GM12878 (cell line): ENCODE results near the gene SAFB. TPM values are rescaled to one million over a fixed set of nuclear protein-coding genes. Genes with fewer than 3 reads are reported as not detected.

ENCODE experiments used
- ATAC-seq: fragments of 200-7000 bp; cut with Tn5 transposase; 3 replicates; pipeline ENCODE4 v1.9.1; 2020; ENCODE audit warnings: mild to moderate bottlenecking, moderate library complexity
- BruUV-seq: library from RNA; stranded (reverse); fragments of 400-500 nt; replicated peaks from 2 replicates; lab custom pipeline; 2021; lab: Mats Ljungman, UMichigan
- CTCF ChIA-PET: fragments of 300-600 bp; sonication (Branson Sonifier 250); formaldehyde crosslinking; extraction: SDS; loops from one replicate; lab custom pipeline; 2021; ENCODE audit warnings: inconsistent platforms; lab: Yijun Ruan, JAX
- POLR2A ChIA-PET: fragments of 350-600 bp; formaldehyde crosslinking; extraction: SDS; loops from one replicate; lab custom pipeline; 2021; ENCODE audit warnings: inconsistent platforms; lab: Charles Lee
- RAD21 ChIA-PET: fragments of 300-600 bp; sonication (Branson Sonifier 250); formaldehyde crosslinking; loops from one replicate; lab custom pipeline; 2023; ENCODE audit warnings: antibody characterized with exemption; ENCODE audit not compliant: unreplicated experiment; lab: Charles Lee
- SMC1A ChIA-PET: fragments of 300-600 bp; sonication (Branson Sonifier 250); formaldehyde crosslinking; loops from one replicate; lab custom pipeline; 2023; ENCODE audit not compliant: unreplicated experiment, uncharacterized antibody; lab: Charles Lee
- DNase-seq: peaks from one replicate; pipeline ENCODE4 v3.0.0-alpha.2; 2011; ENCODE audit warnings: low read depth, low spot score
- FAIRE-seq: peaks from 3 replicates; lab custom pipeline; 2011; peaks lifted over from hg19 to GRCh38; lab: Jason Lieb, UNC
- H2AFZ ChIP-seq: 2 replicates; pipeline ENCODE4 v1.6.0; 2011; ENCODE audit warnings: low read depth, low read length, control low read depth; ENCODE audit not compliant: control insufficient read depth
- H3K27ac ChIP-seq: 2 replicates; pipeline ENCODE4 v1.5.1; 2011; ENCODE audit warnings: control low read depth; ENCODE audit not compliant: control insufficient read depth, insufficient read depth
- H3K27me3 ChIP-seq, 2 experiments: replicated peaks in 1 of 2; 2 replicates each; pipeline versions ENCODE4 v1.6.0 to v1.6.1; 2011; ENCODE audit warnings: low read length in 1 of 2; ENCODE audit not compliant: control insufficient read depth in 2 of 2, insufficient read depth in 2 of 2
- H3K36me3 ChIP-seq, 2 experiments: 2 replicates each; pipeline ENCODE4 v1.5.1; 2011; ENCODE audit warnings: low read length in 1 of 2; ENCODE audit not compliant: control insufficient read depth in 2 of 2, insufficient read depth in 2 of 2
- H3K4me1 ChIP-seq: 2 replicates; pipeline ENCODE4 v1.6.1; 2011; ENCODE audit warnings: mild to moderate bottlenecking, low read length, moderate library complexity, mixed read lengths; ENCODE audit not compliant: control insufficient read depth, insufficient read depth
- H3K4me2 ChIP-seq: 2 replicates; pipeline ENCODE4 v1.6.0; 2011; ENCODE audit warnings: control low read depth; ENCODE audit not compliant: control insufficient read depth, insufficient read depth
- H3K4me3 ChIP-seq: fragments of 200-600 bp; sonication (generic); 2 replicates; pipeline ENCODE4 v1.5.1; 2016
- H3K79me2 ChIP-seq: 2 replicates; pipeline ENCODE4 v1.6.0; 2011; ENCODE audit warnings: low read length; ENCODE audit not compliant: control insufficient read depth, insufficient read depth
- H3K9ac ChIP-seq: 2 replicates; pipeline ENCODE4 v1.8.0; 2011; ENCODE audit warnings: low read length, control low read depth, mixed read lengths; ENCODE audit not compliant: control insufficient read depth, insufficient read depth
- H3K9me3 ChIP-seq: replicated peaks from 3 replicates; pipeline ENCODE4 v1.5.1; 2011; ENCODE audit warnings: mild to moderate bottlenecking, low read length; ENCODE audit not compliant: control insufficient read depth, insufficient read depth
- H4K20me1 ChIP-seq: 2 replicates; pipeline ENCODE4 v1.6.0; 2011; ENCODE audit not compliant: control insufficient read depth, insufficient read depth
- DPF2 ChIP-seq: fragments of 450-650 bp; IDR thresholded peaks from 2 replicates; pipeline ENCODE4 v1.6.1; 2017; ENCODE audit warnings: mild to moderate bottlenecking
- LARP7 ChIP-seq: fragments of 450-650 bp; IDR thresholded peaks from 2 replicates; pipeline ENCODE4 v1.6.1; 2017; ENCODE audit warnings: mild to moderate bottlenecking
- MLLT1 ChIP-seq: fragments of 450-650 bp; IDR thresholded peaks from 2 replicates; pipeline ENCODE4 v1.6.1; 2016; ENCODE audit warnings: mild to moderate bottlenecking
- MYB ChIP-seq: fragments of 150-350 bp; IDR thresholded peaks from 2 replicates; pipeline ENCODE4 v1.6.1; 2014; ENCODE audit warnings: mild to moderate bottlenecking, low read depth, low read length, borderline replicate concordance
- NR2C1 ChIP-seq: fragments of 450-650 bp; IDR thresholded peaks from 2 replicates; pipeline ENCODE4 v1.6.1; 2017; ENCODE audit warnings: antibody characterized with exemption, mild to moderate bottlenecking, moderate library complexity
- RELB ChIP-seq: fragments of 450-650 bp; IDR thresholded peaks from 2 replicates; pipeline ENCODE4 v1.6.1; 2017; ENCODE audit warnings: low read depth, mild to moderate bottlenecking, moderate library complexity
- RUNX3 ChIP-seq: IDR thresholded peaks from 2 replicates; pipeline ENCODE4 v1.6.1; 2012; ENCODE audit warnings: low read length, inconsistent platforms
- WGBS: methylation state at CpG from one replicate; pipeline ENCODE4 v1.1.6; 2016; ENCODE audit warnings: low lambda C conversion rate; ENCODE audit not compliant: insufficient replicate concordance, insufficient coverage; ENCODE audit errors: missing lambda C conversion rate; 5-methylcytosine and 5-hydroxymethylcytosine counted together
- in situ Hi-C: fragments of 300-500 bp; cut with MboI; formaldehyde crosslinking; loops from 9 replicates; pipeline ENCODE4 v1.14.3; 2018; ENCODE audit warnings: mixed read lengths
- intact Hi-C: fragments of 100-400 bp; cut with micrococcal nuclease; formaldehyde crosslinking; loops from one replicate; pipeline ENCODE4 v1.14.2; 2022; ENCODE audit not compliant: unreplicated experiment
- polyA plus RNA-seq, 11 experiments: library from polyadenylated mRNA; depleted of rRNA in 4 of 11; unstranded in 6 of 11; stranded (reverse) in 5 of 11; fragments of >200 nt; fragmentation: Nextera tagmentation in 4 of 11; fragmentation: Illumina TruSeq in 1 of 11; extraction: Ambion mirVana in 4 of 11; extraction: Trizol in 1 of 11; gene quantifications; 1 replicate in 1 of 11; 2 replicates in 10 of 11; pipeline versions ENCODE4 v1.2.1 to v1.2.3, GENCODE V29; 2011 to 2016; ENCODE audit warnings: inconsistent platforms in 2 of 11, missing spikeins in 2 of 11, low read depth in 1 of 11
- total RNA-seq, 4 experiments: library from RNA; depleted of rRNA in 3 of 4; stranded (reverse); fragments of >200 nt in 3 of 4; fragmentation: Illumina TruSeq in 1 of 4; extraction: Trizol in 1 of 4; gene quantifications; 2 replicates each; pipeline versions ENCODE4 v1.2.1 to v1.2.3, GENCODE V29; 2013 to 2021

SAFB gene
- total and polyA plus RNA-seq, 10 of the 15 experiments (the other 5 are each of a cell fraction or from before 2014, with no cell fraction given) = 1.6 to 131 (median 61.2) TPM

DNA sequence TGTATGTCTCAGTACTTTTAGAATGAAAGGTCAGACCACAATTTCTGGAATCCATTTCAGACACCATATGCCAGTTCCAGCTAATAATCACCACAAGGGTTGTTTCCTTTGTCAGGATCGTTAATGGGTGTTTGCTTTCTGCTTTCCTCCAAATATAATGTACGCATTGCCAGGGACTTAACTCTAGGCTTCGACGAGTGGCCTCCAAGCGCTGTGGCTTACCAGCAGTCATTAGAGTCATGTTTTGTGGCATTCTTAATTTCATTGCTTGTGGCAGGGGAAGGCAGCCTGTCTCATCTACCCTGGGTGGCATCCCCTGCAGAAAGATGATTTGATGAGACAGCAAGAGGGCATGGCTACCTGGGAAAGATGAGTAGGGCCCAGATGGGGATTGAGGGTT lies 22.5 kb downstream of the SAFB start (continued):
- TF ChIP-seq RELB (no peak), MLLT1 (no peak), LARP7 (no peak), MYB (no peak)

GRCh38 chr19:5646703-5647102 lies 23.8 kb downstream of the SAFB start:
- H3K79me2 ChIP-seq = peaks cover 8% of the 10 kb centered on the region
- no peak for FAIRE-seq

More at GRCh38 chr19:5646703-5647102, 23.8 kb downstream of the SAFB start:
- Histone ChIP-seq H2AFZ (no peak overlapping the region), H3K4me2 (no peak overlapping the region), H3K9me3 (no peaks in the 10 kb centered on the region), H3K4me3 (no peak overlapping the region), H3K9ac (no peak overlapping the region), H4K20me1 (peaks cover 13% of the 10 kb centered on the region), H3K4me1 (no peaks in the 10 kb centered on the region), H3K27ac (no peak overlapping the region), H3K36me3 (peaks cover 45 to 64% of the 10 kb centered on the region in 2 experiments), H3K27me3 (no peaks in the 10 kb centered on the region)
- in situ Hi-C loops (no loop called here), intact Hi-C loops (no loop called here)
- WGBS = 49% methylated on average over 4 of the region's 4 CpGs
- POLR2A ChIA-PET = no interaction called here
- BruUV-seq = no TSS peak
- RAD21 ChIA-PET = no interaction called here
- SMC1A ChIA-PET = no interaction called here
- no peak for DNase-seq
- no peak for TF ChIP-seq NR2C1
- no peak for TF ChIP-seq RUNX3
- no peak for TF ChIP-seq DPF2
- no peak for ATAC-seq
- CTCF ChIA-PET = no interaction called here
